SIG-M5 (cell line): ENCODE results near the gene NHERF2.

Experiments
- DNase-seq: peaks from one replicate; lab custom pipeline; 2025; lab: John Stamatoyannopoulos, UW

NHERF2 gene

GRCh38 chr16:2040787-2041522, 14.3 kb downstream of the NHERF2 start:
- DNase-seq, result no peak

GRCh38 chr16:2042171-2042985, 15.7 kb downstream of the NHERF2 start:
- no peak for DNase-seq

GRCh38 chr16:2042986-2043666, 16.4 kb downstream of the NHERF2 start:
- no peak for DNase-seq

GRCh38 chr16:2043667-2044451, 17.2 kb downstream of the NHERF2 start:
- DNase-seq, result no peak

GRCh38 chr16:2044541-2044940, 17.8 kb downstream of the NHERF2 start:
- DNase-seq, result no peak

GRCh38 chr16:2045965-2046892, 19.5 kb downstream of the NHERF2 start:
- no peak for DNase-seq

GRCh38 chr16:2046893-2047329, 20.2 kb downstream of the NHERF2 start:
- no peak for DNase-seq

GRCh38 chr16:2047330-2048115, 20.8 kb downstream of the NHERF2 start, which contains the start of the genes NTHL1 and TSC2:
NTHL1 (minus strand) TSS chr16:2047834; CDS start chr16:2047823, 11 bp downstream.
TSC2 (plus strand) TSS chr16:2047985; CDS start chr16:2048616, 631 bp downstream.
- DNase-seq, result peak; percentile 67

GRCh38 chr16:2048116-2048543, 21.4 kb downstream of the NHERF2 start:
- DNase-seq, result no peak

- no peak for DNase-seq
Measured at GRCh38 chr16:2053211-2053610, 26.5 kb downstream of the NHERF2 start.

- DNase-seq, result no peak
Measured at GRCh38 chr16:2053897-2054296, 27.2 kb downstream of the NHERF2 start.

GRCh38 chr16:2054543-2055245, 28.0 kb downstream of the NHERF2 start:
- no peak for DNase-seq

- DNase-seq, result no peak
Measured at GRCh38 chr16:2056077-2056476, 29.4 kb downstream of the NHERF2 start.

- DNase-seq, result no peak
Measured at GRCh38 chr16:2056681-2057407, 30.1 kb downstream of the NHERF2 start.

GRCh38 chr16:2057438-2057837, 30.7 kb downstream of the NHERF2 start:
- no peak for DNase-seq

- DNase-seq, result no peak
Measured at GRCh38 chr16:2058420-2058819, 31.7 kb downstream of the NHERF2 start.

GRCh38 chr16:2058872-2059271, 32.2 kb downstream of the NHERF2 start:
- no peak for DNase-seq

- DNase-seq, result no peak
Measured at GRCh38 chr16:2060346-2060745, 33.6 kb downstream of the NHERF2 start.
